ENCODE data around the gene MATK. TPM values are rescaled to one million over a fixed set of nuclear protein-coding genes. Genes with fewer than 3 reads are reported as not detected.

MATK gene
- total RNA-seq, 2 experiments from 2014 or later = 9.1 to 9.4 TPM

- ATAC-seq (ENCODE audit: poor library complexity) = no peak
- Mint-ChIP-seq H3K4me1 (ENCODE audit: low read depth) (no peaks in the 10 kb centered on the region), H3K4me3 (no peak overlapping the region), H3K36me3 (ENCODE audit: low read depth) (no peaks in the 10 kb centered on the region), H3K27me3 (no peaks in the 10 kb centered on the region), H3K27ac (no peak overlapping the region), H3K9me3 (no peaks in the 10 kb centered on the region)
- Histone ChIP-seq H3K9me3 (ENCODE audit: control insufficient read depth in 1 of 2, insufficient read depth in 1 of 2, low read length in 2 of 2) (no peaks in the 10 kb centered on the region), H3K27ac (ENCODE audit: low read depth in 1 of 2, low read length in 2 of 2) (no peak overlapping the region), H3K4me3 (ENCODE audit: low read length) (no peak overlapping the region), H3K36me3 (ENCODE audit: insufficient read depth, low read length) (no peaks in the 10 kb centered on the region), H3K27me3 (ENCODE audit: control insufficient read depth in 1 of 2, insufficient read depth in 2 of 2, low read length in 2 of 2) (no peaks in the 10 kb centered on the region), H3K4me1 (ENCODE audit: insufficient read depth, low read length) (peaks cover 3% of the 10 kb centered on the region)
- ChIA-PET POLR2A (interaction anchor here (1.2 kb wide), 1 partner anchor 19 kb away, joined by 4 read pairs; no protein-coding TSS in a partner anchor), CTCF (no interaction called here)
- TF ChIP-seq CTCF (IDR thresholded peaks at IDR 0.05) = no peak
- intact Hi-C loops (cut with DNase I, micrococcal nuclease) = no loop called here
- no peak for DNase-seq
Observed at GRCh38 chr19:3831601-3832000, 45.4 kb upstream of the MATK start.

- peaks cover 3% of the 10 kb centered on the region for H3K4me1 ChIP-seq (ENCODE audit: insufficient read depth, low read length)
- no peak for TF ChIP-seq CTCF (IDR thresholded peaks at IDR 0.05)
- ATAC-seq (ENCODE audit: poor library complexity) = no peak
- no peak overlapping the region for H3K27ac ChIP-seq (ENCODE audit: low read depth in 1 of 2, low read length in 2 of 2)
- H3K9me3 ChIP-seq (ENCODE audit: control insufficient read depth in 1 of 2, insufficient read depth in 1 of 2, low read length in 2 of 2) = no peaks in the 10 kb centered on the region
- Mint-ChIP-seq H3K9me3 (no peaks in the 10 kb centered on the region), H3K4me3 (no peak overlapping the region), H3K27me3 (no peaks in the 10 kb centered on the region), H3K4me1 (ENCODE audit: low read depth) (no peaks in the 10 kb centered on the region), H3K27ac (no peak overlapping the region), H3K36me3 (ENCODE audit: low read depth) (no peaks in the 10 kb centered on the region)
- POLR2A ChIA-PET = interaction anchor here (1.2 kb wide), 1 partner anchor 19 kb away, joined by 4 read pairs; no protein-coding TSS in a partner anchor
- DNase-seq = no peak
- intact Hi-C loops (cut with DNase I, micrococcal nuclease) = no loop called here
- CTCF ChIA-PET = no interaction called here
- no peaks in the 10 kb centered on the region for H3K27me3 ChIP-seq (ENCODE audit: control insufficient read depth in 1 of 2, insufficient read depth in 2 of 2, low read length in 2 of 2)
- H3K36me3 ChIP-seq (ENCODE audit: insufficient read depth, low read length) = no peaks in the 10 kb centered on the region
- H3K4me3 ChIP-seq (ENCODE audit: low read length) = no peak overlapping the region
Observed at GRCh38 chr19:3830621-3831589, 44.7 kb upstream of the MATK start.

- no peak overlapping the region for H3K4me3 Mint-ChIP-seq
- H3K9me3 Mint-ChIP-seq = no peaks in the 10 kb centered on the region
- H3K27ac Mint-ChIP-seq = no peak overlapping the region
- no peak overlapping the region for H3K4me3 ChIP-seq (ENCODE audit: low read length)
- peaks cover 7% of the 10 kb centered on the region for H3K4me1 ChIP-seq (ENCODE audit: insufficient read depth, low read length)
- TF ChIP-seq CTCF (IDR thresholded peaks at IDR 0.05) = no peak
- no peaks in the 10 kb centered on the region for H3K27me3 Mint-ChIP-seq
- ATAC-seq (ENCODE audit: poor library complexity) (no peak), DNase-seq (no peak)
- H3K27ac ChIP-seq (ENCODE audit: low read depth in 1 of 2, low read length in 2 of 2) = no peak overlapping the region
- H3K27me3 ChIP-seq (ENCODE audit: control insufficient read depth in 1 of 2, insufficient read depth in 2 of 2, low read length in 2 of 2) = no peaks in the 10 kb centered on the region
- H3K4me1 Mint-ChIP-seq (ENCODE audit: low read depth) = no peaks in the 10 kb centered on the region
- H3K36me3 Mint-ChIP-seq (ENCODE audit: low read depth) = no peaks in the 10 kb centered on the region
- CTCF ChIA-PET = no interaction called here
- POLR2A ChIA-PET = no interaction called here
- H3K36me3 ChIP-seq (ENCODE audit: insufficient read depth, low read length) = no peaks in the 10 kb centered on the region
- no peaks in the 10 kb centered on the region for H3K9me3 ChIP-seq (ENCODE audit: control insufficient read depth in 1 of 2, insufficient read depth in 1 of 2, low read length in 2 of 2)
- intact Hi-C loops (cut with DNase I, micrococcal nuclease) = no loop called here
Observed at GRCh38 chr19:3827306-3827705, 41.1 kb upstream of the MATK start.
